Skeletal muscle cell (primary cell): Measurements from ENCODE around the gene GGA1.
"Not testable (repeated sequence)": the region's sequence is repeated elsewhere in the genome, so short reads cannot be mapped to it uniquely, and the experiment has no call there.

Experiments
- DNase-seq: peaks from one replicate; pipeline ENCODE4 v3.0.0-alpha.2; 2010; ENCODE audit warnings: low read depth
- H3K4me3 ChIP-seq: 2 replicates; pipeline ENCODE4 v1.5.1; 2011; ENCODE audit warnings: low read depth, mild to moderate bottlenecking, control low read depth, low read length, moderate library complexity

Gene GGA1

DNA sequence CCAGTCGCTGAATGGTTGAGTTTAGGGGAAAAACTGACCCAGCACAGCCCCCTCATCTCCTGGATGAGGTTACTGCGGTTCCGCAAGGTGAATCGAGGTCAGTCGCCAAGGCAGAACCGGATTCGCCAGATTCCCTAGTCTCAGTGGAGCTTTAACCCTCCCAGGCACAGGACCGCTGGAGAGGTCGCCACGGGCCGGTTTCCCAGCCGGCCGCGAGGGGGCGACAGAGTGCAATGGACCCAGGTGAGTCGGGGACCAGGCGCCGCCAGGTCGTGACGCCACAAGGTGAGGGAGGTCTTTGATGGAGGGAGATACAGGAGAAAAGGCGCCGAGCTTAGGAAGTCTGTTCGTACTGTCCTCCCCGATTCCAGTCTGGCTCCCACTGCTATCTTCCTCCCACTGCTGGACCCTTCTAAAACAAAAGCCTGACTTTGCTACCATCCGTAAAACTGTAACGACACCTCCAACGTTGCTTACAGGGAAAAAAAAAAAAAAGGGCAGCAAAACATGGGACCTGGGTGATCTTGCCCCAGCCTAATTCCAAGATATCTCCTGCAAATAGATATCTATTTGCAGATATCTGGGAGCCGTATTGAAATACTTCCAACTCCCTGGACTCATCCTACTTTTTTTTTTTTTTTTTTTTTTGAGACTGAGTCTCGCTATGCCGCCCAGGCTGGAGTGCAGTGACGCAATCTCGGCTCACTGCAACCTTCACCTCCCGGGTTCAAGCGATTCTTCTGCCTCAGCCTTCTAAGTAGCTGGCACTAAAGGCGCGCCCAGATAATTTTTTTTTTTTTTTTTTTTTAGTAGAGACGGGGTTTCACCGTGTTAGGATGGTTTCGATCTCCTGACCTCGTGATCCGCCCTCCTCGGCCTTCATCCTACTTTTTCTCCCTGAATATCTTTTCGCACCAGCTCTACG, 1.4 kb upstream of the GGA1 start:
- no peak for DNase-seq

GRCh38 chr22:37607935-37608476, 628 bp upstream of the GGA1 start:
- no peak for DNase-seq
- H3K4me3 ChIP-seq = peak overlapping the region; percentile 81

More for the DNA sequence above, 1.4 kb upstream of the GGA1 start:
- peak overlapping the region; percentile 81 for H3K4me3 ChIP-seq

DNA sequence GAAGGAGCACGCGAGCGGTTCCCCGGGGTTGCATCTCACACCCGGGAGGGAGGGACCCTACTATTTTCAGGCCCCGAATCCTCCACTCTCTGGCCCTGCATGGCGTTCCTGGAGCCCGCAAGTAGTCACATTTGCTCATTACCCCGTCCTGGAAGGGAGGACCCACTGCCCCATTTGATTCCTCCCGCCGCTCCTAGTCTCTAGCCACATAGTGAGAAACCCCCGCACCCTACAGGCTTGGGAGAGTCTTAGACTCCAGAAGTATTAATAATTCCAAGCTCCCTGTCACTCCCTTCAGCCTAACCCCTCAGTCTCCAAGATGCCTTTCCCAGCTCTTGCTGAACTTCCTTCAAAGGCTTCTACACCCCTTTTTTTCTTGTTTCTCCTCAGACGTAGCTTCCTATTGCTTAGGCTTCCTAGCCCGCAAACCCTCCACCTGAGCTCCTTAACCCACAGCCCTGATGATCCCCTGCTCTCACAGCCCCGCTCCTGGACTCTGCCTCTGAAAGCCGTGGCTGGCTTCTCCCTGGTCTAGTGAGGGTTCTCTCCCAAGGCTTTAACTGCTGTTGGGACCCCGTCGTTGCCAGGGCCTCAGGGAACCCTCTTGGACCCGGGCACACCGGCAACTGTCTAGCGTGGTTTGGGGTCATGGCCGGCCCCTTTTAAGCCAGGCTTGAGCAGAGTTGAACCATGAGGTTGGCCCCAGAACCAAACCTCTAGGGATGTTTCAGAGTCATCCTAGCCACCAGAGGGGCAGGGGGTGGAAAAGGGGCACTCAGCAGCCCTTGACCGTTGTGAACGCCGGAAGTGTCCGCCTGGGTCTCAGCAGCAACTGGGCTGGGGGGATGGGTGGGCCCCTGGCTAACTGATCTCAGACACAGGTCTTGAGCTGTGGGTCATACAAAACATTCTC, 862 bp downstream of the GGA1 start:
- no peak for DNase-seq
- peak overlapping the region; percentile 81 for H3K4me3 ChIP-seq

GRCh38 chr22:37610153-37610475, 1.5 kb downstream of the GGA1 start:
- peak overlapping the region; percentile 81 for H3K4me3 ChIP-seq
- DNase-seq = not testable (repeated sequence)

GRCh38 chr22:37610480-37611129, 2.0 kb downstream of the GGA1 start:
- H3K4me3 ChIP-seq = no peak overlapping the region
- DNase-seq = no peak

DNA sequence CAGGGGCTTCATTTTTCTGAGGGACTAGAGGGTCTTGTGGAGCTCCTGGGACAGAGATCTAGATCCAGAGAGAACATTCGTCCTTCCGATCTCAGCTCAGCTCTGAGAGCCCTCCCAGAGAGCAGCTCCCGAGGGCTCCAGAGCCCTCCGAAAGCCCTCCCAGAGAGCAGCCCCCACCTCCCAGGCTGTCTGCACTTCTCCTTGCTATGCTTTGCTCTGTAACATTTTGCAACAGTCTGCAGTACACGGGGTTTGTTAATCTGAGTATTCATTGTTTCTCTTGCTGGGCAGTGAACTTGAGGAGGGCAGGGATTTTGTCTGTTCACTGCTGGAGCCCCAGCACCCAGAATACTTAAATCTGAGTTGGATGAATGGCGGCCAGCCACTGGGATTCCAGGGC, 2.6 kb downstream of the GGA1 start:
- no peak overlapping the region for H3K4me3 ChIP-seq
- DNase-seq = no peak

GRCh38 chr22:37616201-37617083, 7.8 kb downstream of the GGA1 start:
- DNase-seq = no peak
- no peak overlapping the region for H3K4me3 ChIP-seq

DNA sequence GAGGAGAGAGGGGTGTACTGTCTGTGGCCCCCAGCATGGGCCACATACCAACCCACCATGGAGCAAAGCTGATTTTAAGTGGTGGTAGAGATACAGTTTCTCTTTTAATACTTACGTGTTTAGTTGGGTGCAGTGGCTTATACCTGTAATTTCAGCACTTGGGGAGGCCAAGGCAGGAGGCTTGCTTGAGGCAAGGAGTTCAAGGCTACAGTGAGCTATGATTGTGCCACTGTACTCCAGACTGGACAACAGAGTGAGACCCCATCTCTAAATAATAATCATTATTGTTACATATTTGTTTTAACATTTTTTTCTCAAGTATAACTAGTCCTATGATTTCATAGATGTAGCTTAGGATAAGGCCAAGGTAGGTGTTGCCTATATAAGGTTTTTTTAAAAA, 8.8 kb downstream of the GGA1 start:
- no peak for DNase-seq
- H3K4me3 ChIP-seq = no peak overlapping the region

DNA sequence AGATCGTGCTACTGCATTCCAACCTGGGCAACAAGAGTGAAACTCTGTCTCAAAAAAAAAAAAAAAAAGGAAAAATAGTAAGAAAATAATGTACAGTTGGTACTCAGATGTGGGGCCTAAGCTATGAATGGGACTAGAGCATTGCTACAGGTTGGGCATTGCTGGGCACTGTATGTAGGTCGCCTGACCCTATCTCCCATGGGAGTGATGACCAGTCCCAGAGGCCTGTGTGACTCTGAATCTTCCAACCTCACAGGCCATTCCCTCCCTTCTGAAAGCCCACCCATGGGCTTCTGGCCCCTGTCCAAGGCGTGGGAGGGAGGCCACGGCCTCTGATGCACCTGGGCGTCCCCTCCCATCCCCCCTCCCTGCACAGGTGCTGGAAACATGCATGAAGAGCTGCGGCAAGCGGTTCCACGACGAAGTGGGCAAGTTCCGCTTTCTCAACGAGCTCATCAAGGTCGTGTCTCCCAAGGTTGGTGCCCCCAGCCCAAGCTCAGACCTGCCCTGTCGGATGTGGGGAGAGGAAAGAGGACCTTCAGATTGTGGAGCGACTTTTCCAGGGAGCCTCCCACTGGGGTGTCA, 9.5 kb downstream of the GGA1 start:
- no peak overlapping the region for H3K4me3 ChIP-seq
- no peak for DNase-seq

DNA sequence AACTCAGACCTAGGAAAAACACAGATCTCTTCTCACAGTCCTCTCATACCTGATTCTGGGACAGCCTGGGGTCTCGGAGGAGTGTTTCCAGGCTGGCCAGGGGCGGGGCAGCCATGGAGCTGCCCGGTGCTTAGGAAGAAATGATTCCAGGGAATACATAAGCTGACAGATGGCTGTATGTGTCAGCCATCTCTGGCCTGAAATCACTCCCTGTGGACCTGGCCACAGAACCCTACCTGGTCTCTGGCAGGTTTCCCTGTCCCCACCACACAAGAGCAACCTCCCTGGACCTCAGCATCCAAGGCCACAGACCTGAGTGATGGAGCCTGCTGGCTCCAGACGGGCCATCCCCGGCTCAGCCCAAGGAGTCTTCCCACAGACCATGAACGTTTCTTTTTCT, 10.0 kb downstream of the GGA1 start:
- no peak for DNase-seq
- H3K4me3 ChIP-seq = no peak overlapping the region

- no peak for DNase-seq
- H3K4me3 ChIP-seq = no peak overlapping the region
These were observed 11.4 kb downstream of the GGA1 start for GRCh38 chr22:37619991-37620390.

DNA sequence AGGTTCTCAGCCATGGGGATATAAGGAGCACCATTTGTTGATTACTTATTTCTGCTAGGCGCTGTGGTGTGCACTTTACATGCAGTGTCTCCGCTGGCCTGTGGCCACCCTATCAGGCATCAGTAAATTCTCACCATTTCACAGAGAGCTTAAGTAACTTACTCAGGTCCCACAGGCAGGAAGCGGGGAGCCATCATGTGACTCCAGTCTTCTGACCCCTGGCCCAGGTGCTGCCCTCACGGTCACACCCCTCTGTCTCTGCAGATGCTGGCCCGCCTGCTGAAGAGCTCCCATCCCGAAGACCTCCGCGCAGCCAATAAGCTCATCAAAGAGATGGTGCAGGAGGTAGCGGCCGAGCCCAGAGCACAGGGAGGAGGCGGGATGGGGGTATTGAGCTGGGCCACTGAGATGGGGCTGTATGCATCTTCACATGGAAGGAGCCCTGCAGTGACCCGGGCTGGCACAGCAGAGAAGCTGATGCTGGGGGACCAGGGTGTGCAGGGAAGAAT, 12.8 kb downstream of the GGA1 start:
- no peak overlapping the region for H3K4me3 ChIP-seq
- no peak for DNase-seq

- no peak overlapping the region for H3K4me3 ChIP-seq
- no peak for DNase-seq
These were observed 14.7 kb downstream of the GGA1 start for GRCh38 chr22:37623075-37624016.

DNA sequence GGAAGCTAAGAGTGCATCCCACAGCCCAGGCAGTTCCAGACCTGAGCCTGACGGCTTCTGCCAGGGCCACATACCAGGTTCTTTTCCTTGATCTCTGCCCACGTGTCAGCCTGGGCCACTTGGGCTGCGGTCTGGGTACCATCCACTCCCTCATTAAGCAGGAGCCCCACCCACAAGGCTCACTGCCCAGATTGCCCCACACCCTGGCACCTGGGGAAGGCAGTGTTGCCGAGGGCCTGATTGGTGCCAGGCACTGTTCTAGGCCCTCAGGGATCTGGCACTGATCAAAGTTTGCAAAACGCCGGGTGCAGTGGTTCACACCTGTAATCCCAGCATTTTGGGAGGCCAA, 15.4 kb downstream of the GGA1 start:
- DNase-seq = no peak
- no peak overlapping the region for H3K4me3 ChIP-seq

DNA sequence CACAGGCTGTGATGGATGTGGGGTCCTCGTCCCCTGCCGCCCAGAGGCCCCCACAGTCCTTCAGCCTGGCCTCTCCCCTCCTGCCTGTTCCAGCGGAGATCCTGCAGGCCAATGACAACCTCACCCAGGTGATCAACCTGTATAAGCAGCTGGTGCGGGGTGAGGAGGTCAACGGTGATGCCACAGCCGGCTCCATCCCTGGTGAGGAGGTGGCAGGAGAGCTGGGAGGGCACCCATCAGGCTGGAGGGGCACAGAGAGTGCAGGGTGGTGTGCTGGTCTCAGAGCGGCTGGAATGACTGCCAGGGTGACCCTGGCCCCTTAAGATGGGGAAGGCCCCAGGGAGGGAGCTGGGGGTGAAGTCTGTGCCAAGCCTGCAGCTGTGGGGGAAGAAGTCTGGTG, 16.2 kb downstream of the GGA1 start:
- H3K4me3 ChIP-seq = no peak overlapping the region
- DNase-seq = no peak

DNA sequence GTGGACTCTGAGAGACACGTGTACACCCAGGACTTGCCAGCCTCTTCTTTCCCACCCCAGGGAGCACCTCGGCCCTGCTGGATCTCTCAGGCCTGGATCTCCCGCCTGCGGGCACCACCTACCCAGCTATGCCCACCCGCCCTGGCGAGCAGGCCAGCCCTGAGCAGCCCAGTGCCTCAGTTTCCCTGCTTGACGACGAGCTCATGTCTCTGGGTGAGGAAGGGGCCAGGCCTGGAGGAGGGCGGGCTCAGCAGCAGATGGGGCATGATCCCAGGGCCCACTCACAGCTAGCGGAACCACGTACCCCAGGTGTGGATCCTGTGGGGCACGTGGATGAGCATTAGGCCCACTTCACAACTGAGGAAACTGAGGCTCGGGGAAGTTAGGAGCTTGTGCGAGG, 17.1 kb downstream of the GGA1 start:
- no peak overlapping the region for H3K4me3 ChIP-seq
- DNase-seq = no peak

DNA sequence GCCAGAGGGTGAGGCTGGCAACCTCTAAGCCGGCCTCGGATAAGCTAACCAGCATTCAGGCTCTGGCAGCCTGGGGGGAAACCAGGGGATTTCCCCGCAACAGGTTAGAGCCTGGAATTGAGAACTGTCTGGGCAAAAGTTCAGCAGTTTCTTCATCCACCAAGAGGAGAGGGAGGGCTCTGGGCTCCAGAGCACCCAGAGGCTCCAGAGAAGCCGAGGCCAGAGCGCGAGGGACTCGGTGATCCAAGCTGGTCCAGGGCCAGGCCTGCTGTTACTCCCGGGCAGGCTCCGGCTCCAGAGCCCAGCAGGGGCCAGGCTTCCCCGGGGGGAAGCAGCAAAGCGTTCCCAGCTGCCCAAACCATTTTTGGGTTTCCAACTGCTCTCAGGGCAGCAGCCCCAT, 17.5 kb downstream of the GGA1 start:
- DNase-seq = no peak

More for the DNA sequence above, 17.5 kb downstream of the GGA1 start:
- H3K4me3 ChIP-seq = no peak overlapping the region
